Activated CD4-positive, CD25-positive, alpha-beta regulatory T cell treated with anti-CD3 and anti-CD28 coated beads, Interleukin-2, amount 50 U/mL, for 72 hours (primary cell): ENCODE results near the gene SLC51A.
A peak's percentile ranks its signal among the peaks of the same experiment; 100 is the strongest.
"Not testable (repeated sequence)": the region's sequence is repeated elsewhere in the genome, so short reads cannot be mapped to it uniquely, and the experiment has no call there.

Source experiments
- DNase-seq: peaks from one replicate; pipeline ENCODE4 v3.0.0; 2021

Gene SLC51A

GRCh38 chr3:196216089-196216564 is at the start of gene SLC51A:
Gene SLC51A, plus strand, starts transcription at chr3:196216534. Its CDS starts 179 bp downstream, at chr3:196216713.
- no peak for DNase-seq

GRCh38 chr3:196166741-196167140 is 49.6 kb upstream of the SLC51A start:
- DNase-seq = no peak

- DNase-seq = no peak
These were observed 47.4 kb upstream of the SLC51A start for GRCh38 chr3:196168808-196169391.

- no peak for DNase-seq
These were observed 46.5 kb upstream of the SLC51A start for GRCh38 chr3:196169836-196170240.

GRCh38 chr3:196170296-196170695 is 46.0 kb upstream of the SLC51A start:
- DNase-seq = not testable (repeated sequence)

- no peak for DNase-seq
These were observed 41.7 kb upstream of the SLC51A start for GRCh38 chr3:196174652-196175051.

GRCh38 chr3:196175116-196175625 is 41.2 kb upstream of the SLC51A start:
- no peak for DNase-seq

GRCh38 chr3:196175722-196176121 is 40.6 kb upstream of the SLC51A start:
- DNase-seq = no peak

GRCh38 chr3:196177567-196177966 is 38.8 kb upstream of the SLC51A start:
- DNase-seq = no peak

GRCh38 chr3:196177967-196178366 is 38.4 kb upstream of the SLC51A start:
- DNase-seq = no peak

GRCh38 chr3:196178993-196179379 is 37.3 kb upstream of the SLC51A start:
- no peak for DNase-seq

GRCh38 chr3:196179380-196180308 is 36.7 kb upstream of the SLC51A start:
- peak; percentile 77 for DNase-seq

- no peak for DNase-seq
These were observed 36.0 kb upstream of the SLC51A start for GRCh38 chr3:196180346-196180745.

- DNase-seq = no peak
These were observed 35.2 kb upstream of the SLC51A start for GRCh38 chr3:196181127-196181546.

- not testable (repeated sequence) for DNase-seq
These were observed 32.2 kb upstream of the SLC51A start for GRCh38 chr3:196184169-196184432.

GRCh38 chr3:196184881-196185280 is 31.5 kb upstream of the SLC51A start:
- DNase-seq = no peak

- no peak for DNase-seq
These were observed 29.4 kb upstream of the SLC51A start for GRCh38 chr3:196186651-196187573.

- DNase-seq = no peak
These were observed 26.6 kb upstream of the SLC51A start for GRCh38 chr3:196189566-196190347.

- DNase-seq = no peak
These were observed 24.3 kb upstream of the SLC51A start for GRCh38 chr3:196192036-196192523.

- DNase-seq = peak; percentile 57
These were observed 23.7 kb upstream of the SLC51A start for GRCh38 chr3:196192524-196193051.

- DNase-seq = no peak
These were observed 23.1 kb upstream of the SLC51A start for GRCh38 chr3:196193133-196193735.
